Lung (tissue), 12 donors: Measurements from ENCODE around the gene CCDC34. TPM values are rescaled to one million over a fixed set of nuclear protein-coding genes. Genes with fewer than 3 reads are reported as not detected.

ENCODE experiments used
- ATAC-seq: fragments of 200-7000 bp; cut with Tn5 transposase; one replicate; pipeline ENCODE4 v1.9.1; 2020; ENCODE audit warnings: moderate number of reproducible peaks; ENCODE audit not compliant: insufficient read depth, low FRiP score
- DNase-seq, 3 donors: peaks; one replicate each; pipeline ENCODE4 v3.0.0-alpha.2; 2013 to 2017
- H3K27ac ChIP-seq, 2 donors: one replicate each; pipeline ENCODE4 v1.5.1; 2013; ENCODE audit warnings: mild to moderate bottlenecking in 2 of 2, moderate library complexity in 2 of 2, control low read depth in 1 of 2, inconsistent platforms in 1 of 2, low read depth in 1 of 2, low read length in 1 of 2
- H3K27me3 ChIP-seq, 3 donors: one replicate each; pipeline ENCODE4 v1.5.1; 2013; ENCODE audit warnings: low read length in 2 of 3; ENCODE audit not compliant: control insufficient read depth in 3 of 3, insufficient read depth in 3 of 3
- H3K36me3 ChIP-seq, 4 donors: one replicate each; pipeline ENCODE4 v1.5.1; 2013; ENCODE audit warnings: low read length in 4 of 4, mild to moderate bottlenecking in 1 of 4, moderate library complexity in 1 of 4; ENCODE audit not compliant: control insufficient read depth in 4 of 4, insufficient read depth in 4 of 4
- H3K4me1 ChIP-seq, 5 donors: one replicate each; pipeline ENCODE4 v1.5.1; 2013; ENCODE audit warnings: low read length in 5 of 5, mild to moderate bottlenecking in 2 of 5, moderate library complexity in 1 of 5; ENCODE audit not compliant: control insufficient read depth in 5 of 5, insufficient read depth in 5 of 5
- H3K4me3 ChIP-seq: one replicate; pipeline ENCODE4 v1.5.1; 2013; ENCODE audit warnings: mild to moderate bottlenecking, control low read depth, moderate library complexity
- H3K9ac ChIP-seq, 2 donors: one replicate each; pipeline ENCODE4 v1.5.1; 2013; ENCODE audit warnings: low read length in 2 of 2, control low read depth in 1 of 2; ENCODE audit not compliant: insufficient read depth in 1 of 2
- H3K9me3 ChIP-seq, 4 donors: one replicate each; pipeline ENCODE4 v1.5.1; 2013; ENCODE audit warnings: low read length in 3 of 4, mild to moderate bottlenecking in 1 of 4, moderate library complexity in 1 of 4; ENCODE audit not compliant: control insufficient read depth in 4 of 4, insufficient read depth in 3 of 4
- CTCF ChIP-seq: IDR thresholded peaks from 2 replicates; pipeline ENCODE4 v1.5.1; 2012; ENCODE audit warnings: mild to moderate bottlenecking; ENCODE audit errors: control extremely low read depth, extremely low read depth
- WGBS, 2 donors: extraction: QIAGEN DNeasy Blood & Tissue Kit; methylation state at CpG; one replicate each; pipeline ENCODE4 v1.1.7; 2013; 5-methylcytosine and 5-hydroxymethylcytosine counted together
- polyA plus RNA-seq, 2 donors: library from polyadenylated mRNA; stranded (reverse); fragments of 200-250 nt; gene quantifications; one replicate each; pipeline ENCODE4 v1.2.1, GENCODE V29; 2013
- total RNA-seq, 2 donors: library from RNA; depleted of rRNA in 1 of 2; stranded (reverse); fragments of >200 nt in 1 of 2; gene quantifications; one replicate each; pipeline ENCODE4 v1.2.1, GENCODE V29; 2014 to 2021
- donor health status: control.
- donor health status: control.
- donor health status: Bipolar disorder and iron deficiency.
- donor health status: healthy.
- donor health status: DM: yes; HTN: yes; CAD: no.

CCDC34 gene
- total and polyA plus RNA-seq, 4 donors = 2.3 to 4.0 (median 3.5) TPM

DNA sequence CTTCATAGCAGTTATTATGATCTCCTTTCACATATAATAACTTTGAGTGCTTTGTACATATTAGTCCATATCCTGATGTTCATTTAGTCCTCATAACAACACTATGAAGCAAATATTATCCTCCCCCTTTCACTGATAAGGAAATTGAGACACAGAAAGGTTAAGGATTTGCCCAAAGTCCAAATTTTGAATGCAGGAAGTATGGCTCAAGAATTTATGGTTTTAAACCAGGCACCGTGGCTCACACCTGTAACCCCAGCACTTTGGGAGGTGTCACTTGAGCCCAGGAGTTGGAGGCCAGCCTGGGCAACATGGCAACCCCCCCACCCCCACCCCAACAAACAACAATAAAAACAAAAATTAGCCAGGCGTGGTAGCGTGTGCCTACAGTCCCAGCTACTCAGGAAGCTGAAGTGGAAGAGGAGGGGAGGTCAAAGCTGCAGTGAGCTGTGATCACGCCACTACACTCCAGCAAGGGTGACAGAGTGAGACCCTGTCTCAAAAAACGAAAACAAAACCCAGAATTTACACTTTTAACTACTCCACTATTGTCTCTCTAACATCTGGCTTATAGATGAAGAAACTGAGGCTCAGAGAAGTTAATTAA lies 8.6 kb downstream of the CCDC34 start:
- DNase-seq = peak in 1 of 3 donors; percentile 6
- no peak overlapping the region for H3K4me3 ChIP-seq
- no peaks in the 10 kb centered on the region for H3K27me3 ChIP-seq
- 60 to 77% methylated on average over 5 of the region's 5 CpGs for WGBS, 2 donors
- H3K9ac ChIP-seq = no peak overlapping the region
- peaks cover 2 to 18% (median 5%) of the 10 kb centered on the region in 5 donors for H3K4me1 ChIP-seq
- H3K9me3 ChIP-seq = no peaks in the 10 kb centered on the region
- H3K27ac ChIP-seq = no peak overlapping the region
- peaks cover 0 to 1% (median 0%) of the 10 kb centered on the region in 4 donors for H3K36me3 ChIP-seq
- TF ChIP-seq CTCF = no peak
- no peak for ATAC-seq

DNA sequence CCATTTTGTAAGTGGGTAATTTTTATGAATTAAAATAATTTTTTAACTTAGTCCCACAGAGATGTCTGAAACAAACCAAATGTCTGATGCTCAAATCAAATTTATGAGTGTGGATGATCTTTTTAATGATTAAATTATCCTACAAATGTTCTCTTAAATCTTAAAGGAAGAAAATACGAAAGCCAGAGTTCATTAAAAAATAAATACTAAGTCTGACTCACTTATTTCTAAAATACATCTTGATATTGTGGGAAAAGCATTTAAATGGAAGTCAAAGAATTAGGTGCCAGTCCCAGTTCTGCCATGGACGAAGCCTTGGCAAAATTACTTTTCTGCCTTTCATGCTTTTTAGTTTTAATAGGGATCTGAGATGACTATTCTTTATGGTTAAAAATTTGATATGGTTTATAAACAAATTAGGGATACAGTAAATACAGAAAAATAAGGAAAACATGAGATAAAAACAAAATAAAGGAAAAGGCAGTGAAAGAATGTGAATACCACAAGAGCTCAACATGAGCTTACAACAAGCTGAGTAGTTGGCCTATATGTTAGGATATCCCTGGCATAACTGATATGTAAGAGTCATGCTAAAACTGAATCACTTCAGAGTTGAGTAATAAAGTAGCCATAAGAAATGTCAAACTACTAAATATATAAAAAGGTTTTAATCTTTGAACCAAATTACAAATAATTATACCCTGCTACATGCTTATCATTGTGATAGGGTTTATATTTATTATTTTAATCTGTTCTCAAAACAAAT lies 9.2 kb downstream of the CCDC34 start:
- peaks cover 2 to 18% (median 5%) of the 10 kb centered on the region in 5 donors for H3K4me1 ChIP-seq
- no peak for ATAC-seq
- TF ChIP-seq CTCF = no peak
- peak in 1 of 3 donors; percentile 20 for DNase-seq
- no peak overlapping the region for H3K9ac ChIP-seq
- no peak overlapping the region for H3K27ac ChIP-seq
- no peaks in the 10 kb centered on the region for H3K27me3 ChIP-seq
- WGBS, 2 donors = 92 to 95% methylated on average over 2 of the region's 2 CpGs
- H3K36me3 ChIP-seq = peaks cover 0 to 3% (median 0%) of the 10 kb centered on the region in 4 donors
- H3K4me3 ChIP-seq = no peak overlapping the region
- no peaks in the 10 kb centered on the region for H3K9me3 ChIP-seq

DNA sequence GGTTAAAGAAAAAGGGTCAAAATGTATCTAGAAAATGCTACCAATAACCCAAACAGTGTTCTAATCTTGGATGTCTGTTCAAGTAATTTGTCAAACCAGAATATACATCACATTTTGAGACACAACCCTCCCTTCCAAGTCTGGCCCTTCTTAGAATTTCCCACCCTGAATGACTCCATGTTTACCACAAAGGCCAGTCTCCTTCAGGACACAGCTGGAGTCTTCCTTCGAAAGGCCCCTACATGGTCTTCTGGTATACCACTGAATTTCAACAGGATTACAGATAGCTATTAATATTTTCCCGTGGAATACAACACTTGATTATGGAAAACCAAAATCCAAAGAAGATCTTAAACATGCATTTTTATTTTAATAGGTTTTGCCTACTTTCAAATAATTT lies 10.2 kb downstream of the CCDC34 start:
- H3K27me3 ChIP-seq = no peaks in the 10 kb centered on the region
- H3K27ac ChIP-seq = no peak overlapping the region
- peaks cover 2 to 27% (median 5%) of the 10 kb centered on the region in 5 donors for H3K4me1 ChIP-seq
- H3K4me3 ChIP-seq = no peak overlapping the region
- TF ChIP-seq CTCF = no peak
- DNase-seq (no peak), ATAC-seq (no peak)
- peaks cover 0 to 3% (median 0%) of the 10 kb centered on the region in 4 donors for H3K36me3 ChIP-seq
- 92 to 95% methylated on average over 2 of the region's 2 CpGs for WGBS, 2 donors
- no peak overlapping the region for H3K9ac ChIP-seq
- H3K9me3 ChIP-seq = no peaks in the 10 kb centered on the region
